GM21381 (cell line): ENCODE data around the gene MYBPH.

Experiments used
- ATAC-seq: cut with Tn5 transposase; IDR thresholded peaks from one replicate; pipeline ENCODE4 v1.9.1; 2021; ENCODE audit warnings: mild to moderate bottlenecking, moderate library complexity; ENCODE audit not compliant: unreplicated experiment

MYBPH gene

DNA sequence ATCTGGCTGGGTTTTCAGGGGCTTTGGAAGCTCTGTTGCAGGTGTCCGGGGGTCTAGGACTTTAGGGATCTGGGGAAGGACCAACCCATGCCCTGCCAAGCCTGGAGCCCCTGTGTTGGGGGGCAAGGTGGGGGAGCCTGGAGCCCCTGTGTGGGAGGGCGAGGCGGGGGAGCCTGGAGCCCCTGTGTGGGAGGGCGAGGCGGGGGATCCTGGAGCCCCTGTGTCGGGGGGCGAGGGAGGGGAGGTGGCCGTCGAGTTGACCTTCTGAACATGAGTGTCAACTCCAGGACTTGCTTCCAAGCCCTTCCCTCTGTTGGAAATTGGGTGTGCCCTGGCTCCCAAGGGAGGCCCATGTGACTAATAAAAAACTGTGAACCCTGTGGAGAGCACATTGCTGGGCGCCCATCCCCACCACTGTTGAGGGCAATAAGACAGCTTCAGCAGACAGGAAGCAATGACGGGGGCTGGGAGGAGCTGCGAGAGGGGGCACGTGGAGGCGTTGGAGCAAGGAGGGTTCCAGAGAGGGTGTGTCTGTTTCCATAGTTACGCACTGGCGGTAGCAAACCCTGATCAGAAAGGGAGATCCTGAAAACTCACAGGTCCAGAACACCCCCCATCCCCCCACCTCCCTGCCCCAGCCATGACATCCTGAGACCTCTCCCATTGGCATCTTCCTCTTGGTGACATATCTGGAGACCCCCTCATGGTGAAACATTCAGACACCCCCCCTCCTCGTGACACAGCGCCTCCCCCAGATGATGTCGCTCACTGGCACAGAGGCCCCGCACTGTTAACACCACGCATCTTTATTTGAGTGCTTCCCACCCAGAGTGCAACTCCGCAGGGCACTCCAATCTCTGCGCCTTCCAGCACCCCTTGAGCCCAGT, 8.4 kb downstream of the MYBPH start:
- no peak for ATAC-seq

GRCh38 chr1:203166192-203166940, 9.3 kb downstream of the MYBPH start:
- no peak for ATAC-seq

DNA sequence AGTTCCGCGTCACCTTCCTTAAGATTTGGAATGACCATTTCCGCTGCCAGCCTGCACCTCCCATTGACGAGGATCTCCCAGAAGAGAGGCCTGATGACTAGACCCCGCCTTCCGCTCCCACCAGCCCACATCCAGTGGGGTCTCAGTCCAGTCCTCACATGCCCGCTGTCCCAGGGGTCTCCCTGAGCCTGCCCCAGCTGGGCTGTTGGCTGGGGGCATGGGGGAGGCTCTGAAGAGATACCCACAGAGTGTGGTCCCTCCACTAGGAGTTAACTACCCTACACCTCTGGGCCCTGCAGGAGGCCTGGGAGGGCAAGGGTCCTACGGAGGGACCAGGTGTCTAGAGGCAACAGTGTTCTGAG, 9.8 kb downstream of the MYBPH start:
- ATAC-seq: no peak

DNA sequence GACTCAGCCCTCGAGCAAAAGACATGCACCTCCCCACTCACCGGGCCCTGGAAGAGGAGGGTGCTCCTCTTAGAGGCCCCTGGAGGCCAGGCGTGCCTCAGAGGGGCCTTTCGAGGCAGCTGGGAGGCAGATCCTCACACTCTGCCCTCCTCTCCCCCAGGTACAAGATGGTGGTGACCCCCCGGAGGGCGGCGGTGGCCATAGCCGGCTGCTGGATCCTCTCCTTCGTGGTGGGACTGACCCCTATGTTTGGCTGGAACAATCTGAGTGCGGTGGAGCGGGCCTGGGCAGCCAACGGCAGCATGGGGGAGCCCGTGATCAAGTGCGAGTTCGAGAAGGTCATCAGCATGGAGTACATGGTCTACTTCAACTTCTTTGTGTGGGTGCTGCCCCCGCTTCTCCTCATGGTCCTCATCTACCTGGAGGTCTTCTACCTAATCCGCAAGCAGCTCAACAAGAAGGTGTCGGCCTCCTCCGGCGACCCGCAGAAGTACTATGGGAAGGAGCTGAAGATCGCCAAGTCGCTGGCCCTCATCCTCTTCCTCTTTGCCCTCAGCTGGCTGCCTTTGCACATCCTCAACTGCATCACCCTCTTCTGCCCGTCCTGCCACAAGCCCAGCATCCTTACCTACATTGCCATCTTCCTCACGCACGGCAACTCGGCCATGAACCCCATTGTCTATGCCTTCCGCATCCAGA, 10.4 kb downstream of the MYBPH start:
- ATAC-seq: no peak

DNA sequence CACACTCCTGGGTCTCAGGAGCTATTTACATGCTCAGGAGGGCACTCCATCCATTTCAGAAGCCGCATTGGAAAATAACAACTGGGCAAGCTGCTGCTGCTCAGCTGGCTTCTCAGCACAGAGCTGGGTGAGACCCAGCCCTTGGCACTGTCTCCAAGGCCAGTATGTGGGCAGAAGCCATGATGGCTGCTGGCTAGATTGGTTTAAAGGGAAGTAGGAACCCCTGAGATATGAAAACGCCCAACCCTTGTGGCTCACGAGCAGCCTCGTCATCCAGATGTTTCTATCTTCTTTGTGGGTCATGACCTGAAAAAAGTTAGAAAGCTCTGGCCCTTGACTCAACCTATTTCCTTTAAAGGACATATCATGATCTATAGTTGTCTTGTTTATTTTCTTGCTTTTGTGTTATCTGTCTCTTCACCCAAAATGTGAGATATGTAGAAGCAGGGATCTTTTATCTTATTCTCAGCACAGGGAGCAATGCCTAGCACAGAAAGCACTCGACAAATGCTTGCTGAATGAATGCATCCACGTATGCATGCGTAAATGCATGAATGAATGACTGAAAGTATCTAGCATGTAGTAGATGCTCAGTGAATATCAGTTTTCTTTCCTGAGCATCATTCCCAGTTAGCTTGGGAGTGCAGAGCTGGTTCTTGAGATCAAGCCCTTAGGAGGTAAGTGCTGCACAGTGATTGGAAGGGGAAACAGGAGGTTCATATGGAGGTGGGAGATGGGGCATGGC, 11.6 kb downstream of the MYBPH start:
- ATAC-seq: no peak

DNA sequence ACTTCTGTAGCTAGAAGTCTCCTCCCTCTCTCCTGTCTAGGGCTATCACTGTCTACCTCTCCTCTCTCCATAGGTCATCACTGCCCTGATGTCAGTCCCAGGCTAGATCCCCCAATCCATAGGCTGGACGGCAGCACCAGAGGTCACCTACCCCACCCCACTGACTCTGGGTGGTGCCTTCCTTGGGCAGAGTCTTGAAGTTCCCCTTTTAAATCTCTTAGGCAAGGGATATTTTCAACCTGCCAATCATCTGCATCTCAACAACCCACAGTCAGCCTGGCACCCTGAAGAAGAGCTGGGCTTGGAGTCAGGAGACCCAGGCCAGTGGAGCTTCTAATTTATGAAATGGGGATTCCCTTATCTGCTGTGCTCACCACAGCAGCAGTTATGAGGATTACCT, 13.2 kb downstream of the MYBPH start:
- no peak for ATAC-seq

DNA sequence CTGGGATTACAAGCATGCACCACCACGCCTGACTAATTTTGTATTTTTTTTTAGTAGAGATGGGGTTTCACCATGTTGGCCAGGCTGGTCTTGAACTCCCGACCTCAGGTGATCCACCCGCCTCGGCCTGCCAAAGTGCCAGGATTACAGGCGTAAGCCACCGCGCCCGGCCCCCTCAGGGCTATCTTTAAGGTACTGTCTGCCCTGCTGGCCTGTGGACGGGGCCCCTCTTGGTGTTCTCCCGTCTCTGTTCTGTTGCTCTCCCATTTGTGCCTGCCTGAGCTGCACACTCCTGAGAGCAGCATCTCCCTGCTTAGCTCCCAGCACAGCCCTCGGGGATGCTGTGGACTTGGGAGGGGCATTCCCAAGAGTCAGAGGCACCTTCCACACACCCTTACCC, 13.9 kb downstream of the MYBPH start:
- no peak for ATAC-seq

GRCh38 chr1:203161175-203161574, 14.5 kb downstream of the MYBPH start:
- no peak for ATAC-seq

DNA sequence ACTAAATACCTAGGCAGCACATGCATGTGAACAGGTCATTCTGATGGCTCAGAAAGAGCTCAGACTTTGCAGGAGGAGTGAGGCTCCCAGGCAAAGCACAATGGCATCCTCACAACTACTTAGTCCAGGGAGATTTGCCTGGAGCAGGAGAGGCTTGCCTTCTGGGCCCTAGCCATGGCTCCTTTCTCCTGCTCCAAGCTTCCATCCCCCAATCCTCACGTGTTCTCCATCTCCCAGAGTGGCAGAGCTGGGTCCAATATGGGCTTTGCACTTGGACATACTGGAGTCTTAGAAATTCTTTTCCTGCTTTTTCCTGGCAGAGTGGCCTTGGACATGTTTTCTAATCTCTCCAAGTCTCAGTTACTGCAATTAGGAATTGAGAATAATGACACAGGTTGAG, 15.8 kb downstream of the MYBPH start:
- ATAC-seq: no peak

GRCh38 chr1:203158960-203159665, 16.5 kb downstream of the MYBPH start:
- no peak for ATAC-seq

- no peak for ATAC-seq
These were observed 17.2 kb downstream of the MYBPH start for GRCh38 chr1:203158423-203158822.

GRCh38 chr1:203156280-203156679, 19.3 kb downstream of the MYBPH start:
- ATAC-seq: no peak

DNA sequence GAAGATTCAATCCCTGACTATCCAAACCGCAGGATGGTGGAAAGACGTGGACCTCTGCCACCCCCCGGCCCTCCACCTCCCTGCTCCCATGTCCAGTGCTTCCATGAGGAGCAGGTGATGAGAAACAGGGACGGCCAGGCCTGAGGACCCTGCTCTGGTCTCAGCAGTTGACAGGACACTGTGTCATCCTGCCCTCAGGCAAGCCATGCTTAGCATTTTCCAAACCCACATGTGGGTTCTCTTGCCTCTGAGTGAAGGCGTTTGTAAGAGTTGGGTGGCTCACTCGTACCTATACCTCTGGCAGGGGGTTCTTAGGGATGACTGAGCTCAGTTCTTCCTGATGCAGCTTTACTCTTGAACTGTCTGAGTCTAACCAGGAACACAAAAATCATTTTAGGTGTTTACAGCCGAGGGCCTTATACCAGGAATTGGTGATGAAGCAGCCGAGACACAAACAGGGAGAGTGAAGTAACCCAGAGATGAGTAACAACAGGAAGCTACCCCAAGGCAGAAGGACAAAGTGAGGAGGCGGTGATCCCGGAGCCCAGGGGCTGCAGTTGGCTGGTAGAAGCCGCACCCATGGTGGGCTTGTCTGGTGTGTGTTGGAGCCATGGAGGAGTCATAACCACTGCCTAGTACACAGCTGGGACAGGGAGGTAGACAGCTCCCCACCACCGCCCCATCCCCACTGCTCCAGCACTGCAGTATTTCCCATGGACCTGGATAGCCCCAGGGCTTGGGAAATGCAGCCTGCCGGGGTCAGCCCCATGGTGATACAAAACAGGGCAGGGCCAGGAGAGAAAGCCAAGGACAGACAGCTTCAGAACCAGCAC, 21.4 kb downstream of the MYBPH start:
- ATAC-seq: no peak

DNA sequence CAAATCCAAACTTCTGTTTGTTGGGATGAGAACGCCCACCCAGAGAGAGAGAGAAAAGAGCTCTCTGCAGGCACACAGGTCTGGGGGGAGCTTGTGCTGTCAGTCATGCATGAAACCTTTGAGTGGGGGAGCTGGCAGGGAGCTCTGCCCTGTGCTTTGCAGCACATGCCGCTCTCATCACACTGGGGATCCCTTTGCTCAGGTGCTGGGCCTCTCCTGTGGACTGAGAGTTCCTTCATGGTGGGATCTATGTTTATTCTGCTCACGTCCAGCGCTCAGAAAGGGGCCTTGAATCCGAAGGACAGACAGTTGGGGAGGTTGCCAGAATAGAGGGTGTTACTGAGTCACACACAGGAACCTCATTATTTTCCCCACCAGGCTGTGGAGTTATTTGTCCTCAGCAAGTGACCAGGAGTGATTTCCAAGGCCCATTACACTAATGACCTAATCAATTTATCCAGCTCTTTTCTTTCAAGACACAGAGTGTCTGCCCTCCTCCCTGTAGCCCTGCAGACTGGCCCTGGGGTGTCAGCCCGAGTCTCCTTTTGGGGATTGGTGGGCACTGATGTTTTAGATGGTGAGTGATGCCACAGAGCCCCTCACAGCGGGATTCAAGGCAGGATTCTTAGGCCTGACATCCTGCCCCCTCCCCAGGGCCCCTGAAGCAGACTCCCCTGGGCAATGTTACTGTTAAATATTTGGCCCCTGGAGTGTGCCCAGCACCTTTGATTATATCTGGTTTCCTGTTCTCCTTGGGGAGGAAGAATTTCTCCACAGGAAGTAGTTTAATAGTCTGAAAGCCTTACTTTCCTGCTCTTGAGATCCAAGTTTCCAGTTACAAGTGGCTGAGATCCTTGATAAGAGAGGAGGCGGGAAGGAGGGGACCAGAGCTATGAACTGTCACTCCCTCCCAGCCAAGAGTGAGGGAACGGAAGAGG, 22.3 kb downstream of the MYBPH start:
- ATAC-seq: no peak

- ATAC-seq: no peak
These were observed 23.2 kb downstream of the MYBPH start for GRCh38 chr1:203152158-203153034.

- no peak for ATAC-seq
These were observed 24.1 kb downstream of the MYBPH start for GRCh38 chr1:203151362-203152157.
